Choroid plexus epithelial cell (primary cell): ENCODE measurements around the gene FAM163B.

Experiments used
- DNase-seq: peaks from one replicate; pipeline ENCODE4 v3.0.0-alpha.2; 2010; ENCODE audit warnings: low read depth
- H3K4me3 ChIP-seq: 2 replicates; pipeline ENCODE4 v1.5.1; 2011; ENCODE audit warnings: low read depth, mild to moderate bottlenecking, control low read depth, low read length, moderate library complexity
- TF ChIP-seq, protein P1 (sequence below): conservative IDR thresholded peaks from 2 replicates; pipeline ENCODE4 v1.5.1; 2011; ENCODE audit warnings: low read depth, mild to moderate bottlenecking, control low read depth, inconsistent platforms, low read length, moderate library complexity

The FAM163B gene

DNA sequence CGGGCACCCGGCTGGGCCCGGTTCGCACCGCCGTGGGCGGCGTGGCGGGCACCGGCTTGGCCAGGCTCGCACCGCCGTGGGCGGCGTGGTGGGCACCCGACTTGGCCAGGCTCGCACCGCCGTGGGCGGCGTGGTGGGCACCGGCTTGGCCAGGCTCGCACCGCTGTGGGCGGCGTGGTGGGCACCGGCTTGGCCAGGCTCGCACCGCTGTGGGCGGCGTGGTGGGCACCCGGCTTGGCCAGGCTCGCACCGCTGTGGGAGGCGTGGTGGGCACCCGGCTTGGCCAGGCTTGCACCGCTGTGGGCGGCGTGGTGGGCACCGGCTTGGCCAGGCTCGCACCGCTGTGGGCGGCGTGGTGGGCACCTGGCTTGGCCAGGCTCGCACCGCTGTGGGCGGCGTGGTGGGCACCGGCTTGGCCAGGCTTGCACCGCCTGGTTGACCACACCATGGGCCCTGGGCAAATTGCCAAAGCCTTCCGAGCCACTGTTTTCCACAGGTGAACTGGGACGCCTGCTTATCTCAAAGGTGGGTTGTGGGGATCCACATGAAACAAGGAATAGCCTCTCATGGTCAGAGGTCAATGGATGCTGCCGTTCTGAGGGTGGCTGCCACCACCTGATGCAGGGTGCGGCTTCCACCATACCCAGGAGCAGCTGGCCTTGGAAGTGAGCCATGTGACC is 46.4 kb downstream of the FAM163B start:
- no peak overlapping the region for H3K4me3 ChIP-seq
- TF ChIP-seq, protein P1, sequence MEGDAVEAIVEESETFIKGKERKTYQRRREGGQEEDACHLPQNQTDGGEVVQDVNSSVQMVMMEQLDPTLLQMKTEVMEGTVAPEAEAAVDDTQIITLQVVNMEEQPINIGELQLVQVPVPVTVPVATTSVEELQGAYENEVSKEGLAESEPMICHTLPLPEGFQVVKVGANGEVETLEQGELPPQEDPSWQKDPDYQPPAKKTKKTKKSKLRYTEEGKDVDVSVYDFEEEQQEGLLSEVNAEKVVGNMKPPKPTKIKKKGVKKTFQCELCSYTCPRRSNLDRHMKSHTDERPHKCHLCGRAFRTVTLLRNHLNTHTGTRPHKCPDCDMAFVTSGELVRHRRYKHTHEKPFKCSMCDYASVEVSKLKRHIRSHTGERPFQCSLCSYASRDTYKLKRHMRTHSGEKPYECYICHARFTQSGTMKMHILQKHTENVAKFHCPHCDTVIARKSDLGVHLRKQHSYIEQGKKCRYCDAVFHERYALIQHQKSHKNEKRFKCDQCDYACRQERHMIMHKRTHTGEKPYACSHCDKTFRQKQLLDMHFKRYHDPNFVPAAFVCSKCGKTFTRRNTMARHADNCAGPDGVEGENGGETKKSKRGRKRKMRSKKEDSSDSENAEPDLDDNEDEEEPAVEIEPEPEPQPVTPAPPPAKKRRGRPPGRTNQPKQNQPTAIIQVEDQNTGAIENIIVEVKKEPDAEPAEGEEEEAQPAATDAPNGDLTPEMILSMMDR = no peak
- DNase-seq = no peak

DNA sequence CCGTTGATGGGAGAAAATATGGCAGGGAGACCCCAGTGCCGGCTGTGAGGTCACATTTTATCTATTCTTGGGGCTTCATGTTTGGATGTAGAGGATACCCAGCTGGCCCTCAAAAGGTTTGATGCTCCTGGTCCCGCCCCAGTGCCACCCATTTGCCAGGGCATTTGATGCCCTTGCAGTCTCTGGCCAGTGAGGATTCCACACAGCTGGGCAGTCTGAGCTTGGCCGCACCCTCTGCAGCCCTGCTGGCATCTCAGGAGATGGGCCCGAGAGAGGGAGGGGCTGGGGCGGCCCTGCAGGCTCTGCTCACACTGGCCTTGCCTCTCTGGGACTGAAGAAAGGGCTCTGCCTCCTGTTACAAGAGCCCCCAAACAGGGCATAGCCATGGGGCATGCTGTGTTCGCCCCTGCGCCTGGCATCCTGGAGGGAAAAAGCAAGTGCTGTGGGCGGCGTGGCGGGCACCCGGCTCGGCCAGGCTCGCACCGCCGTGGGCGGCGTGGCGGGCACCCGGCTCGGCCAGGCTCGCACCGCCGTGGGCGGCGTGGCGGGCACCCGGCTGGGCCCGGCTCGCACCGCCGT is 47.1 kb downstream of the FAM163B start:
- no peak overlapping the region for H3K4me3 ChIP-seq
- TF ChIP-seq, protein P1 = no peak
- no peak for DNase-seq

DNA sequence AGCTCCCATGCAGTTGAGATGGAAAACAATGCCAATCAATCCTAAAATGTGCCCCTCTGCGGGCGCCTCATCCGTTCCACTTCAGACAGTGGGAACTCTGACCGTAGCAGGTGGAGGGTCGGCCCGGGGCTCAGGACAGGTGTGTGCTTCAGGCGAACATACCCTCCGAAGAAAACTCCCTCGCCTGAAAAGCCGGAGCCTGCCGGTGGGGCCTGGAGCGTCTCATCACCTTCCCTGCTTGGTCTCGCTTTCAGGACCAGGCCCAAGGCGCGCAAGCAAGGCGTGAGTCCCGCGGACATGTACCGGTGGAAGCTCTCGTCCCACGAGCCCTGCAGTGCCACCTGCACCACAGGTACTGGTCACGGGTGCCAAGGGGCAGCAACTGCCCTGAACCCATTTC is 48.2 kb downstream of the FAM163B start:
- DNase-seq = no peak
- H3K4me3 ChIP-seq = no peak overlapping the region
- TF ChIP-seq, protein P1 = no peak

DNA sequence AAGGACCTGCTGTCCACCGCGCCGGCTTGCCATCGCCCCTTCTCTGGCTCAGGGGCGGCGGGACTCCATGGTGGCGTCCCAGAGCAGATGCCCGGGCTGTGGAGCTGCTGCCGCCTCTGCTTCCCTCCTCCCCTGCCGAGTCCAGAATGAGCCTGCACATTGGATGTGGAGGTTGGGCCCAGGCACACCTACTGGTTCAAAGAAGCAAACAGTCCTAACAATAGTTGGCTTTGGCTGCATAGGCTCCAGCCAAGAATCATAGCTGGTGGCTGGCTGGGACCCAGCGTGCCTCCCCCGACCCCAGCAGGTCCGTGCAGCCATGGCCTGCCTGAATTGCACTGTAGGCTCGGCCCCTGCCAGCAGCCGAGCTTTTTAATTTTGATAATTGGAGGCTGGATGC is 48.9 kb downstream of the FAM163B start:
- no peak for DNase-seq
- H3K4me3 ChIP-seq = no peak overlapping the region
- TF ChIP-seq, protein P1 = no peak

DNA sequence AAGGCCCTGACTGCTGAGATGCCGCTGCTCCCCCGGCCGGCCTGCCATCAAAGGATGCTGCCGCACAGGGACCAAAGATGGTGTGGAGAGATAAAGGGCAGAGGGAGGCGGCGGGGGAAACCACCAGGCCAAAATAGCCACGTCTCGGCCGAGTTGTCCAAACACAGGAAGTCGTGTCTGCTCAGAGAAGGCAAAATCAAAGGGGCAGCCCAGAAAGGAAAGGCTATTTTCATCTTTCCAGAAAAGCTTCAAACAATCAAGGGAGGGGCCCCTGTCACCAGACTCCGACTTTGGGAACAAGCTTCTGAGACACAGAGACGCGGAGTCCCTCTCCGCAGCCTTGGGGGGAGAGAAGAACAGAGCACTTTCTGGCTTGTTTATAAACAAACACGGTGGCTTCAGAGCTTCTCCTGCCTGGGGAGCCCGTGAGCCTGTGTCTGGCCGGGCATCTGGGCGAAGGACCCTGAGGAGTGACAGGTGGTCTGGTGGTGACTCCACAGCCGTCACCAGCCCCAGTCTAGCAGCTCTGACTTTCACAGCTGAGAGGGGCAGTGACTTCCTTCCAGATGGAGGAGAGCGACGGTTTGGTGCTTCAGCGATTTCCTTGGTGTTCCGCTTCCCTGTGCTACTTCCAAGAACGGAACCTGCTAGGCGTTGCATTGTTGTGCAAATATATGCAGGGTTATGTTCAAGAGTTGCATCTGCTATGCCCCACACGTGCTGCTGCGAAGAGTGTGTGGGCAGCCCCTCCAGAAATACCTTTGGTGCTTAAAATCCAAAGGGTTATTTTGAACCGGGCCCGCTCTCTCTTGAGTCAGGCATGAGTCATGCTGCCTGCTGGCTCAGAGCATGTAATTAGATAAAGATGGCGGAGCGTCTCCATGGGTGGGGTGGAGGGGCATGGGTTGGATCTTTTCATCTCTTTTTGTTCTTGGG is 50.7 kb downstream of the FAM163B start:
- DNase-seq = peak; percentile 75
- no peak overlapping the region for H3K4me3 ChIP-seq
- TF ChIP-seq, protein P1 = no peak

DNA sequence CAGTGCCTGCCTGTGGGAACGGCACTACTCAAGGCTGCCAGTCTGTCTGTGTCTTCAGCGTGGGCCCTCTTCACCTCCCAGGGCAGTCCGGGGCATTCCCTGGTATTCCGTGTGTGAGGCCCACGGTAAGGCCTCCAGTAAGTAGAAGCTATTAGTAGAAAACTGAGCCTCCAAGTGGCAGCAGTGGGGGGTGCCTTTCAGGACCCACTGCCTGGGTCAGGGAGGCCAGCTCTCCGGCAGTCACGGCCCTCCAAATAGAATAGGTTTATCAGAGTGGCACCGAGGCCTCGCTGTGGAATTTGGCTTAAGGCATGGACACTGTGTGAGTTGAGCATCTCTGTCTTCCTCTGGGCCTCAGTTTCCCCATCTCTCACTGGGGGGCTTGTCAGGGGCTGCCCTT is 51.6 kb downstream of the FAM163B start:
- TF ChIP-seq, protein P1 = no peak
- no peak overlapping the region for H3K4me3 ChIP-seq
- no peak for DNase-seq
